C4-2B (cell line): Measurements from ENCODE around the gene F2RL1.
A peak's percentile ranks its signal among the peaks of the same experiment; 100 is the strongest.

Experiments used
- H3K27ac ChIP-seq: fragments of 450-650 bp; 2 replicates; pipeline ENCODE4 v1.5.1; 2017
- CTCF ChIP-seq: fragments of 450-650 bp; conservative IDR thresholded peaks from 2 replicates; pipeline ENCODE4 v1.5.1; 2017; ENCODE audit warnings: mild to moderate bottlenecking
- ZFX ChIP-seq: fragments of 450-650 bp; IDR thresholded peaks from 2 replicates; pipeline ENCODE4 v1.6.1; 2017

F2RL1 gene

GRCh38 chr5:76867827-76868693, 49.2 kb downstream of the F2RL1 start:
- TF ChIP-seq ZFX (no peak), CTCF (peak; percentile 91)
- H3K27ac ChIP-seq, result no peak overlapping the region

- H3K27ac ChIP-seq, result no peak overlapping the region
- TF ChIP-seq CTCF, result no peak
- no peak for TF ChIP-seq ZFX
Measured at GRCh38 chr5:76870046-76870445, 51.2 kb downstream of the F2RL1 start.

GRCh38 chr5:76874088-76874581, 55.3 kb downstream of the F2RL1 start:
- TF ChIP-seq CTCF, result no peak
- H3K27ac ChIP-seq, result no peak overlapping the region
